ENCODE measurements around the gene TRAK2.
"Not testable (repeated sequence)": the region's sequence is repeated elsewhere in the genome, so short reads cannot be mapped to it uniquely, and the experiment has no call there.

Gene TRAK2

DNA sequence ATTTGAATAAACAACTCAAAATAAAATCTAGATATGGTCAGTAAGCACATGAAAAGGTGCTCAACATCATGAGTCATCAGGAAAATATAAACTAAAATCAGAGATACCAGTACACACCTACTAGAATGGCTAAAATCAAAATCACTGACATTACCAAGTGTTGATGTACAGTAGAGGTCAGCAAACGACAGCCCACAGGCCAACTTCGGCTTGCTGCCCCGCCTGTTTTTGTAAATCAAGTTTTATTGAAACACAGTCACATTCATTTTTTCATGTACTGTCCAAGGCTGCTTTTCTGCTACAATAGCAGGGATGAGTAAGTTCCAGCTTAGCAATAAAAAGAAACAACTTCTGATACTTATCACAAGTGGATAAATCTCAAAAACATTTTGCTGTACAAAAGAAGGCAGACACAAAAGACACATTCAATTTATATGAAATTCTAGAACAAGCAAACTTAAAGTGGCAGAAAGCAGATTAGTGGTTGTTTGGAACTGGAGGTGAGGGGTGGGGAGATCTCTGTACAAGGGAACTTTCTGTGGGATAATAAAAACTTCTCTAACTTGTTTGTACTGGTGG is 32.1 kb downstream of the TRAK2 start:
- no peak for DNase-seq (ENCODE audit: low read depth, low spot score)

- DNase-seq (ENCODE audit: low read depth, low spot score), result no peak
Measured at GRCh38 chr2:201415149-201415548, 36.1 kb downstream of the TRAK2 start.

GRCh38 chr2:201414099-201415023 is 36.9 kb downstream of the TRAK2 start:
- DNase-seq (ENCODE audit: low read depth, low spot score), result no peak

DNA sequence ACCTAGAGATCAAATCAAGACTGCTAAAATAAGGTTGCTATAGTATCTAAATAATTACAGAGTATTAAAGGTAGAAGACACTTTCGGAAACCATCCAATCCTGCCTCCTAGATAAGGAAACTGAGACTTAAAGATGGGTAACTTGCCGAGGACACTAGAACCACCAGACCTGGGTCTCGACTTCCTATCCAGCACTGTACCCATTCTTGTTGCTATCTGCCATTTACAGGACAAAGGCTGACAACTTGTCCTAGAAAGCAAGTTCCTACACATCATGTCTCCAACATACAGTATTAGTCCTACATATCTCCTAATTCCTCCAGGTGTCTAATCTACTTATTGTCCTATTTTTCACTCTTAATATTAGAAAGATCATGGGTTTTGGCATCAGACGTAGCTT is 37.7 kb downstream of the TRAK2 start:
- DNase-seq (ENCODE audit: low read depth, low spot score), result no peak

GRCh38 chr2:201413143-201413542 is 38.1 kb downstream of the TRAK2 start:
- DNase-seq (ENCODE audit: low read depth, low spot score), result no peak

DNA sequence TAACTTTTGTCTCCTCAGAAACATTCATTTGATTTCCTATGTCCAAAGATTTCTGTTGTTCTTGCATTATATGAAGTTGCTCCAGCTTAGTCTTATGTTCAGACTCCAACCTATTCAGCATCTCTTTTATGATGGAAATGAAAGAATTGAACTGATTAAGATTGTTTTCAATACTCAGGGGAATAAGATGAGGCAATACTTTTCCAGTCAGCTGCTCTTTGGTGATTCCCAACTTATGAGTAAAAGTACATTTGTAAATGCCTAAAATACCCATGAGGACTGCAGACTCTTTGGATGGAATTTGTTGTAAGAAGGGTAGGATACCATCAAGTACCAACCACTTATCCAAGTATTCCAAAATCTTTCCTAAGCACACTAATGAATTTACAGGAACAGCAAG is 39.8 kb downstream of the TRAK2 start:
- no peak for DNase-seq (ENCODE audit: low read depth, low spot score)

GRCh38 chr2:201408931-201409330 is 42.3 kb downstream of the TRAK2 start:
- no peak for DNase-seq (ENCODE audit: low read depth, low spot score)

DNA sequence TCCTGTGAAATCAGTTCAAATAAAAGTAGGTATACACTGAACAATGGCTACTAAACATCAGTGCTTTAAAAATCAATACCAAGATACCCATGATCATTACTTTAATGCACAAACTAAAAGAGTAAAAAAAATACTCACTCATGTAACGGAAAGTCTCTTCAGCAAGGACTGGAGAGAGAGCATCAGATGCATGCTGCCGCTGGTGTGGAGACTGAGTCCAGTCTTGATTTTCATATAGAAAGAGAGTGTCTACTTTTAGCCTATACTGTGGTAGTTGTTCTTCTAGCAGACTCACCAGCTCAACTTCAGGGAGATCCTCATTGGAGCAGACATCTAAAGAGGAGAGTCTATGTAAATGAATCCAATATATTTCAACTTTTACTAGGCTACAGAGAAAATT is 44.0 kb downstream of the TRAK2 start:
- no peak for DNase-seq (ENCODE audit: low read depth, low spot score)

DNA sequence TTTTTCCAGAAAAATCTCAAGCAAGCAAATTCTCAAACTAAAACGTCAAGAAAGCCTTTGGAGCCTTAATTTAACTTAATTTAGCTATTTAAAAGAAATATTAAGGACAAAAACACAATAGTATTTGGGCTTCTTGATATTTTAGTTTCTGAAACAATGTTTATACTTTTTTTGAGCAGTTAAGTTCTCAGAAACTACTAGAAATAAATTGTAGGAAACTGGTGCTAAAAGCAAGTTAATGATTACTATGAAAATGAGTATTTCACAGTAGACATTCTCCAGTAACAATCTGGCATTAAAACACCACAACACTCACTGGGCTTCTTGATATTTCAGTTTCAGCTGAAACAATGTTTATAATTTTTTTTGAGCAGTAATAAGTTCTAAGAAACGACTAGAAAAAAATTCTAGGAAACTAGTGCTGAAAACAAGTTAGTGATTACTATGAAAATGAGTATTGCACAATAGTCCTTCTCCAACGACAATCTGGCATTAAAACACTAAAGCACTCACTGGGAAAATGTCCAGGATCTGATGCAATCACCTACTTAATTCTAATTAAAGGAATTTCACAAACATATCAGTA is 45.1 kb downstream of the TRAK2 start:
- no peak for DNase-seq (ENCODE audit: low read depth, low spot score)

DNA sequence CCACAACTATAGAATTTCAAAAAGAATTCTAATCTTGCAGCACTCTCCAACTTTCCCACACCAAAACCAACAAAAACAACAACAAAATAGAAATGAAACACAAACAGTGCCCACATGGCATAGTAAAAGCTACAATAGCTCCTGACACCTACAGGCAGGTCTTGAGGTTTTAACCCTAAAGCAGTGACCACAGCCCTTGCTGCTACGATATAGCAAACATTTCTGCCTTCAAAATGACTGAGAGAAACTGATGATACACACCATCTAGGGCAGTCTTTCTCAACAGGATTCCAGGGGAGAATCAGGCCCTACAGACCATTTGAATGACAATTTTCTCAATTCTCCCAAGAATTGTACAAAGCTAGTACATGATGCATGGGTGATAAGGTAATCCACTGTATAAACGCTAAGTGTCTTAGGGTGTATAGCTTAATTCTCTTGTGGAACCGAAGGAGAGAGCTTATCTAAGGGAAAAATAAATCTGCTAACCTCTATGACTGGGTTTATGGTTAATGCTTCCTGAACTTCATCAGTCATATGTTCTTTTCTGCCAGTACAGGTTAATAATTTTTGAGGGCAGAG is 46.5 kb downstream of the TRAK2 start:
- no peak for DNase-seq (ENCODE audit: low read depth, low spot score)

- no peak for DNase-seq (ENCODE audit: low read depth, low spot score)
Measured at GRCh38 chr2:201403880-201404279, 47.4 kb downstream of the TRAK2 start.

DNA sequence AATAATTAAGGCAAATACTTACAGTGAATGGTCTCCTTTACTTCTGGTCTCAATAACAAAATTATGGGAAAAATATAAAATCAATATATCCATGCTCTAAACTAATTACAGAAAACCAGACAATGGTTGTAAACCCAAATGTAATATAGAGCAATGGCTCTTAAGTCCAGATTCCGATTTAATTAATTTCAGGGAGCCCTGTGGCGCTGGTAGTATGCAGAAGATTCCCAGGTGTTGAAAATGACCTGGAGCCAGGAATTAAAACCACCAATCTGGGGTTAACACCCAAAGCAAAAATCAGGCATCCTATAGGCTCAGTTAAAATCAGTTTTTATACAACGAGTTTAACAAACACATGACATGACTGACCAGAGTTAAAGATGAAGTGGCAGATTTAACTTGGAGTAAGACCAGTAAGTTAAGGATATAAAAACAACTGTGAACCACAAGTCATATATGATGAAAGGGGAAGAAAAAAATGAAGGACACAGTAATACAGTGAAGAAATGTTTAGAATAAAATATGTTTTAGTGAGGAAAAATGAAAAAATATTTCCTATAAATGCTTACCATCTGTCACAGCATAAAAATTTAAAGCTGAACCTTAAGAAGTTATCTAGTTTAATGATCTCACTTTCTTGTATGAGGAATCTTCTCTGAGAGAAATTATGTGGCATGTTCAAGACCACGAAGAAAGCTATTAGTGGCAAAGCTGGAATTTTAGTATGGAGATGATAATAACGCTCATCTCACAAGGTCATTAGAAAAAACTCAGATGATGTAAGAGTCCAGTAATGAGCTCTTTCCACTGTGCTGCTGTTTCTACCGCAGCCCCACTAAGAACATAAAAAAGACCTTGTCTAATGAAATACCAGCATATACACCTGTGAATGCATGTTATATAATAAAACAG is 48.4 kb downstream of the TRAK2 start:
- DNase-seq (ENCODE audit: low read depth, low spot score), result no peak

GRCh38 chr2:201401815-201402214 is 49.4 kb downstream of the TRAK2 start:
- DNase-seq (ENCODE audit: low read depth, low spot score), result no peak

GRCh38 chr2:201396595-201396994 is 54.7 kb downstream of the TRAK2 start:
- DNase-seq (ENCODE audit: low read depth, low spot score), result no peak

DNA sequence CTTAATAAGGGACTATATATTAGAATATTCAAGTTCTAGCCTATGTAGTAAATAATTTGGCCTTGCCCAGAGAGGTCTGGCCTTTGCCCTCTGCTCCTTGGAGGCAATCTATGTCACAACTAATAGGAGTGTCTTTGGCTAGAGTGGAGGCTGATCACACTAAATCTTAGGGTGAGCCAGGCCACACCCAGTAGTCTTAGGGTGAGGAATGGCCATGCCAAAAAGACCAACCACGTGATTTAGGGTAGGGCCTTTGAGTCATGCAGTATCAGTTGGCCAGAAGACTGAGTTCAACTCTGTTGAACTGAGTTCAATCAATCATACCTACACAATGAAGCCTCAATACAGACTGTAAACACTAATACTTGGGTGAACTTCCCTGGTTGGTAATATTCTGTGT is 68.1 kb downstream of the TRAK2 start:
- no peak for DNase-seq (ENCODE audit: low read depth, low spot score)

DNA sequence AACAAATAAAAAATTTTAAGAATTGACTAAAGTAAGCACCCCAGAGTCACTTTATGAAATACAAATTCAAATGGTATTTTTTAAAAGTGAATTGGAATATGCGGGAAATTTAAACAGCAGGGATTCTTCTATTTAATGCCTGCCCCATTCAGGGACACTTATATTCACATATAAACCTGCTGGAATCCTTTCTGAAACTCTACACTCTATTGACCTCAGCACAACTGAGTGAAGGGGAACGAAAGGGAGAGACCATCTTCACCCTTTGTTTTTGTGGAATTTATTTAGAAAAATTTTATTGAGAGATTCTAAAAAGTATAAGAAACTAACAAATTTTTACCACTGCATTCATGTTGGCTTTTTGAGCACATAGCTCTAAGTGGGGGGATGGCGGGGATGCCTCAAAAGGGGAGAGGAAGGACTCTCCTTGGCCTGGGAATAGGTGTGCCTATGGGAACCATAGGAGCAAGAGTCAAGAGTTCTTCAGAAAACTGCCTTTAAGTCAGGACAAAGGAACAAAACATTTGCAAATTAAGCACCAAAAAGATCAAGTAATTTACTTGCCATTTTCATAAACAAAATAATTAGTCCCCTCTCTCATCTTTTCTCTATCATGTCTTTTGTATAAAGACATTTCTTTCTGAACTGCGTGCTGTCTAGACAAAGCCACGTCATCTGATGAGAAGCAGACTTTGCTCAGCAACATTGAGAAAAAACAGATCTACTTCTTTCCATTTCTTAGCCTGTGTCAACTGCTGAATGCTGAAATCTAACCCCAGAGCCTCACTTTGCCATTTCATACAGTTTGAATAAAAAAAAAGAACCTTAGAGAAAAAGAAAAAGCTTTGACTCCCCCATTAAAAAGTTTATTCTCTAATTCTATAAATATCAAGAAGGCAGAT is 72.5 kb downstream of the TRAK2 start:
- DNase-seq (ENCODE audit: low read depth, low spot score), result peak; percentile 20

GRCh38 chr2:201377218-201377617 is 74.0 kb downstream of the TRAK2 start:
- no peak for DNase-seq (ENCODE audit: low read depth, low spot score)

DNA sequence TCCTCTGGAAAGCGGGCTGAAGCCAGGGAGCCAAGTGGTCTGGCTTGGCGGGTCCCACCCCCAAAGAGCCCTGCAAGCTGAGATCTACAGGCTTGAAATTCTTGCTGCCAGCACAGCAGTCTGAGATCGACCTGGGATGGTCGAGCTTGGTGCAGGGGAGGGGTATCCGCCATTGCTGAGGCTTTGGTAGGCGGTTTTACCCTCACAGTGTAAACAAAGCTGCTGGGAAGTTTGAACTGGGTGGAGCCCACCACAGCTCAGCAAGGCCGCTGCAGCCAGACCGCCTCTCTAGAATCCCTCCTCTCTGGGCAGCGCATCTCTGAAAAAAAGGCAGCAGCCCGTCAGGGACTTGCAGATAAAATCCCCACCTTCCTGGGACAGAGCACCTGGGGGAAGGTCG is 81.5 kb downstream of the TRAK2 start:
- peak; percentile 80 for DNase-seq (ENCODE audit: low read depth, low spot score)

DNA sequence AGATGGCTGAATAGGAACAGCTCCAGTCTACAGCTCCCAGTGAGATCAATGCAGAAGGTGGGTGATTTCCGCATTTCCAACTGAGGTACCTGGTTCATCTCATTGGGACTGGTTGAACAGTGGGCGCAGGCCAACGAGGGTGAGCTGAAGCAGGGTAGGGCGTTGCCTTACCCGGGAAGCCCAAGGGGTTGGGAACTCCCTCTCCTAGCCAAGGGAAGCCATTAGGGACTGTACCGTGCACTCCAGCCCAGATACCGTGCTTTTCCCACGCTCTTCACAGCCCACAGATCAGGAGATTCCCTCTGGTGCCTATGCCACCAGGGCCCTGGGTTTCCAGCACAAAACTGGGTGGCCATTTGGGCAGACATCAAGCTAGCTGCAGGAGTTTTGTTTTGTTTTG is 81.9 kb downstream of the TRAK2 start:
- not testable (repeated sequence) for DNase-seq (ENCODE audit: low read depth, low spot score)

DNA sequence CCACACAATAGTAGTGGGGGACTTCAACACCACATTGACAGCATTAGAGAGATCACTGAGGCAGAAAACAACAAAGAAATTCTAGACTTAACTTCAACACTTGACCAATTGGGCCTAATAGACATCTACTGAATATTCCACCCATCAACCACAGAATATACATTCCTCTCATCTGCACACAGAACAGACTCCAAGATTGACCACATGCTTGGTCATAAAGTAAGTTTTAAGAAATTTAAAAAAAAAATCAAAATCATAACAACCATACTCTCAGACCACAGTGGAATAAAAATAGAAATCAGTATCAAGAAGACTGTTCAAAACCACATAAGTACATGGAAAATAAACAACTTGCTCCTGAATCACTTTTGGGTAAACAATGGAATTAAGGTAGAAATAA is 85.1 kb downstream of the TRAK2 start:
- DNase-seq (ENCODE audit: low read depth, low spot score), result no peak
